HG03354 (cell line): ENCODE results near the gene MSRB1.

Experiments
- ATAC-seq: cut with Tn5 transposase; IDR thresholded peaks from one replicate; pipeline ENCODE4 v1.9.1; 2021; ENCODE audit warnings: mild to moderate bottlenecking; ENCODE audit not compliant: unreplicated experiment, poor library complexity, severe bottlenecking

The MSRB1 gene

DNA sequence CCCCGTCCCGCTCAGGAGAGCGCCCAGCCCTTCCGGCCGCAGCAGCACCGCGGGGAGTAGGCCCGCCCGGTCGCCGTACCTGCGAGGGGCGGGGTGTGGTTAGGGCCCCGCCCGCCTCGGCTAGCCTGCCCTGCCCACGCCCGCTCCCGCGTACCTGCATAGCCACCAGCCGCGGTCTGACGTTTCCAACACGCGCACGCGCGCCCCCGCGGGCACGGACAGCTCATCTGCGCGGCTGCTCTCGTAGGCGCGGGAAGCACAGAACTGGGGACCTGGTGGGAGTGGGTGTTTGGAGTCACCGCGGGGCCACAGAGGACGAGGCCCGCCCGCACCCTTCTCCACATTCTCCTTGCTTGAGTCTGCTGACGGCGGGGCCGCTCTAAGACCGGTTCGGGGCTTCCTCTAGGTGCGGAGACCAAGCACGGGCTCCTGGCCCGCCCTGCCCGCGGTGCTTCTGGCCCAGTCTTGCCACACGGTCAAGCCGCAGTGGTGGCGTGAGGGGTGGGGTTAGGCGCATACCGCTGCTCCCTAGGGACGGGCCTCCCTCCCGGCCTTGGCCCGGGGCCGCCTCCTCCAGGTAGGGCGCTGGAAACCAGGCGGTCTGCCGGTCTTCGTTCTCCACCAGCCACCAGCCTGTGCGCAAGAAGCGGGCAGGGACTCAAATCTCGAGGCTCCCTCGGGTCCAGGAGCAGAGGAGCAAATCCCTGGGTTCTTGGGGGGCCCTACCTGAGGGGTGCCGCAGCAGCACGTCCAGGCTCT is 36.5 kb upstream of the MSRB1 start:
- no peak for ATAC-seq

DNA sequence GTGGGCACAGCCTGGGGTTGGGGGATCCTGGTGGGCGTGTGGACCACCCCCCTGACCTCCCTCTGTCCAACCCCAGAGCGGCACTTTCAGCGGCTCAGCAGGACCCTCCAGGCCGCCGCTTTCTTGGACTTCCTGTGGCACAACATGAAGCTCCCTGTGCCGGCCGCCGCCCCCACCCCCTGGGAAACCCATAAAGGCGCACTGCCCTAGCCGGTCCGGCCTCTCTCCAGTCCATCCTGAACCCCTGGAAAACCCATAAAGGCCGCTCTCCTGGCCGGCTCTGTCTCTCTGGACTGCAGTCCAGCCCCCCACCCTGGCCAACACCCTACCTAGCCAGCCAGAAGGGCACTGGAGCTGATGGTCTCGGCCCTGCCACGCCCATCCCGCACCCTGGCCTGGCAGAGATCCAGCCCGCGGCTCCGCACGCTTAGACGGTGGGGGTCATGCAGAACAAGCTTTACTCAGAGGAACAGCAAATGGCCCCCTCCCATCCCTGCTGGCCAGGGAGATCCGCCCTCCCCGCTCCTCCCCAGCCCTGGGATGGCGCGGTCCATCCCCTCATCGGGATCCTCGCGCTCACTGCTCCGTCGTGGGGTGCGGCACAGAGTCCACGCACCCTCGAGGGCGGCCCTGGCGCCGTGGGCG is 35.6 kb upstream of the MSRB1 start:
- no peak for ATAC-seq

- no peak for ATAC-seq
Measured at GRCh38 chr16:1977875-1978268, 34.9 kb upstream of the MSRB1 start.

- no peak for ATAC-seq
Measured at GRCh38 chr16:1976951-1977874, 34.2 kb upstream of the MSRB1 start.

DNA sequence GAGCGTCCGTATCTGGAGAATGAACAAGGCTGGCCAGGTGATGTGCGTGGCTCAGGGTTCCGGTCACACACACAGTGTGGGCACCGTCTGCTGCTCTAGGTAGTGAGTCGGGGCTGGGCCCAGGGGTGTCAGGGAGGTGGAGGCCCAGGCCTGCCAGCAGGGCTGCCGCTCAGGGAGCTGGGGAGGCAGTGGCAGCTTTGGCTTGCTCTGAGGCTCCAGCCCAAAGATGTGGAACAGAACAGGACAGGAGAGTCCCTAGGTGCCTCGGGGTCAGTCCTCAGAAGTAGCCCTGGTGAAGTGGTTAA is 33.2 kb upstream of the MSRB1 start:
- no peak for ATAC-seq

GRCh38 chr16:1975432-1976215 is 32.6 kb upstream of the MSRB1 start:
- ATAC-seq, result no peak

DNA sequence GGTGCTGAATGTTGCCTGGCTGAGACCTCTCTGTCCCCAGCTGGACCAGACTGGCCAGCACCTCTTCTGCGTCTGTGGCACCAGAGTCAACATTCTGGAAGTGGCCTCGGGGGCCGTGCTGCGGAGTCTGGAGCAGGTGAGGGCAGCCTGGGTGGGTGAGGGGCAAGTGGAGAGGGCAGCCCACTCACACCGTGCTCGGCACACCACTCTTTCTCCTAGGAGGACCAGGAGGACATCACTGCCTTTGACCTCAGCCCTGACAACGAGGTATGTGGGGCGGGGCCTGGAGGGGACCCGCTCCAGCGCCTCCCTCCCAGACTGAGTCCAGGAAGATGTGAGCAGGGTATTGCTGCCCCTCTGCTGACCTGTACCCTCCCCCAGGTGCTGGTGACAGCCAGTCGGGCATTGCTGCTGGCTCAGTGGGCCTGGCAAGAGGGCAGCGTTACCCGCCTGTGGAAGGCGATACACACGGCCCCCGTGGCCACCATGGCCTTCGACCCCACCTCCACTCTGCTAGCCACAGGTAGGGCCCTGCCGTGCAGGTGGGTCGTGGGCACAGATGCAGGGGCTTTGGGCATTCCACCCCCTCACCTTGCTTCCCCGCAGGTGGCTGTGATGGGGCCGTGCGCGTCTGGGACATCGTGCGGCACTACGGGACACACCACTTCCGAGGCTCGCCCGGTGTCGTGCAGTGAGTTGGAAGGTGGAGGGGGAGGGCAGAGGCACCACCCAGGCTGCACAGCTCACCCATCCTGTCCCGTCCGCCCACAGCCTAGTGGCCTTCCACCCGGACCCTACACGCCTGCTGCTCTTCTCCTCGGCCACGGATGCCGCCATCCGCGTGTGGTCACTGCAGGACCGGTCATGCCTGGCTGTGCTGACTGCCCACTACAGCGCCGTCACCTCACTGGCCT is 31.4 kb upstream of the MSRB1 start:
- ATAC-seq, result no peak

DNA sequence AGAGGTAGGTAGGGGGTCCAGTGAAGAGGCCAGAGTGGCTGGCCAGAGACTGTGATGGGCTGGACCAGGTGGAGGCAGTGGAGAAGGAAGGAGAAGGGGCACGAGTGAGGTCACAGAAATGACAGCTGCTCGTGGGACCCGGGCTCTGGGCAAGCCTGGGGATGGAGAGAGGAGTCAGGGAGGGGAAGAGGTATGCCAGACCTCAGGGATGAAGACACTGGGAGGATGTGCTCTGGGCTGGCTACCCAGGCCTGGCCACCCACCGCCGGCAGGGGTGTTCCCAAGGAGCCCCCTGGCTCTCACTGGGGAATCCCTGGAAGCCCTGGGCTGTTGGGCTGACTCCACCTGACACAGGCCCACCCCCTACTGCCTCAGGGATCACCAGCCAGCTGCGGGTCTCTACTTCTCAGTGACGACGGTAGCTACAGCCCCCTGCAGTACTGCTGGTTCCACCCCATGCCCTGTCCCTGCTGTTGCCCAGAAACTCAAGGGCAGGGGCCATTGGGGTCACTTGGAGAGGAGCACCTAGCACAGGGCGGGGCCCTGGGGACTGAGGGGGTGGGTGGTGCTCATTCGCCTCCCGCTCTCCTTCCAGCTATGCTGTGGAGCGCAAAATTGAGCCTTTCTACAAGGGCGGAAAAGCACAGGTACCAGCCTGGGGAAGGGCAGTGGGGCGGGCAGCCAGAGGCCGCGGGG is 30.6 kb upstream of the MSRB1 start:
- no peak for ATAC-seq

DNA sequence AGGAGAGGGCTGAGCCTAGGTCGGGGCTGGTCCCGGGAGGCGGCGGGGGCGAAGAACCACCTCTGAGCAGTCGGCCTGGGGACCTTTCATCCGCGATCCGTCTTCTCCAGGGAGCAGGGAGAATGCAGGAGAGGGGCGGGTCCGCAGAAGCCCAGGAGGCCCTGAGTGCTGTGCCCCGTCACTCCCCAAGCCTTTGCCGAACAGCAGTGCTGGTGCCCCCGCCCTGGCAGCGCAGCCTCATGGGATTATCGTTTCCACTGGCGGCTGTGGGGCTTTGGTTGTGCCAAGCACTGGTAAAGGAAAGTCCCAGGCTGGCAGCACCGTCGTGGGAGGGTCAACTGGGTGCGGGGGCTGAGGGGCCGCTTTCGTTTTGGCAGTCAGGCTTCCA is 29.5 kb upstream of the MSRB1 start:
- ATAC-seq, result peak; percentile 17

GRCh38 chr16:1971796-1972489 is 28.9 kb upstream of the MSRB1 start, which contains the start of gene TBL3:
Gene TBL3, plus strand, starts transcription at chr16:1972053. Its CDS starts 112 bp downstream, at chr16:1972165.
- ATAC-seq, result peak; percentile 82

GRCh38 chr16:1968146-1968953 is 25.4 kb upstream of the MSRB1 start:
- no peak for ATAC-seq

DNA sequence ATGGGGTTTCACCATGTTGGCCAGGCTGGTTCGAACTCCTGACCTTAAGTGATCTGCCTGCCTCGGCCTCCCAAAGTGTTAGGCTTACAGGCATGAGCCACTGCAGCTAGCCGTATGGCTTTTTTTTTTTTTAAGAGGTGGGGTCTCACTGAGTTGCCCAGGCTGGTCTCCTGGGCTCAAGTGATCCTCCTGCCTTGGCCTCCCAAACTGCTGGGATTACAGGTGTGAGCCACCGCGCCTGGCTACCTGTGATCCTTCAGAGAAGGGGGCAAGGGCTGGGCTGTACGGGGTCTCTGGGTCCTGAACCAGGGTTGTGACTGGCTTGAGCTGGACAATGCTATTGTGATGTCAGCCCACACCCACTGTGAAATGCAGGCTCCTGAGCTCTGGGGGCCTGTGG is 23.5 kb upstream of the MSRB1 start, which contains the start of gene RNF151:
Gene RNF151, plus strand, starts transcription at position 397 of the 400 bp plus-strand sequence. CDS start 26 bp downstream, outside the sequence.
- no peak for ATAC-seq

- no peak for ATAC-seq
Measured at GRCh38 chr16:1965396-1966001, 22.5 kb upstream of the MSRB1 start.

GRCh38 chr16:1964506-1965395 is 21.8 kb upstream of the MSRB1 start, which contains the start of gene RPS2:
Gene RPS2, minus strand, starts transcription at chr16:1964826. Its CDS starts 201 bp downstream, at chr16:1964625.
- ATAC-seq, result peak; percentile 89

GRCh38 chr16:1963806-1964505 is 21.0 kb upstream of the MSRB1 start:
- peak; percentile 10 for ATAC-seq
